PC-3 (cell line): ENCODE data around the gene PCBP3. TPM values are rescaled to one million over a fixed set of nuclear protein-coding genes. Genes with fewer than 3 reads are reported as not detected.

Source experiments
- ATAC-seq: fragments of 200-7000 bp; cut with Tn5 transposase; 2 replicates; pipeline ENCODE4 v1.9.1; 2020; ENCODE audit warnings: mild to moderate bottlenecking, moderate library complexity
- BruUV-seq: library from RNA; stranded (reverse); fragments of 400-500 nt; replicated peaks from 2 replicates; lab custom pipeline; 2021; lab: Mats Ljungman, UMichigan
- CTCF ChIA-PET: fragments of 300-600 bp; sonication (Branson Sonifier 250); formaldehyde crosslinking; loops from one replicate; lab custom pipeline; 2022; ENCODE audit warnings: antibody characterized with exemption; lab: Charles Lee
- POLR2A ChIA-PET: fragments of 300-600 bp; sonication (Branson Sonifier 250); formaldehyde crosslinking; loops from one replicate; lab custom pipeline; 2022; ENCODE audit warnings: antibody characterized with exemption; ENCODE audit not compliant: unreplicated experiment; lab: Charles Lee
- DNase-seq: peaks from one replicate; pipeline ENCODE4 v3.0.0-alpha.2; 2015
- H2AFZ ChIP-seq: fragments of 300-600 bp; sonication (generic); 2 replicates; pipeline ENCODE4 v1.6.0; 2016; ENCODE audit warnings: antibody characterized with exemption, low read length
- H3F3A ChIP-seq: fragments of 300-600 bp; sonication (generic); one replicate; pipeline ENCODE4 v1.6.0; 2017; ENCODE audit warnings: antibody characterized with exemption, low read length, control low read depth, mild to moderate bottlenecking; ENCODE audit not compliant: unreplicated experiment
- H3K27ac ChIP-seq: fragments of 300-600 bp; sonication (generic); 2 replicates; pipeline ENCODE4 v1.5.1; 2016; ENCODE audit warnings: mild to moderate bottlenecking, low read length
- H3K27me3 ChIP-seq: fragments of 300-600 bp; sonication (generic); 2 replicates; pipeline ENCODE4 v1.6.1; 2016; ENCODE audit warnings: low read length, mixed read lengths
- H3K36me3 ChIP-seq: fragments of 300-600 bp; sonication (generic); 2 replicates; pipeline ENCODE4 v1.6.1; 2016; ENCODE audit warnings: low read depth, mixed run types, low read length, mixed read lengths
- H3K4me1 ChIP-seq: fragments of 300-600 bp; sonication (generic); 2 replicates; pipeline ENCODE4 v1.5.1; 2016; ENCODE audit warnings: low read length; ENCODE audit not compliant: insufficient read depth
- H3K4me2 ChIP-seq: fragments of 300-600 bp; sonication (generic); 2 replicates; pipeline ENCODE4 v1.6.0; 2016; ENCODE audit warnings: low read length
- H3K4me3 ChIP-seq: fragments of 300-600 bp; sonication (generic); 2 replicates; pipeline ENCODE4 v1.5.1; 2016; ENCODE audit warnings: mild to moderate bottlenecking, low read length, mixed read lengths
- H3K79me2 ChIP-seq: fragments of 300-600 bp; sonication (generic); 2 replicates; pipeline ENCODE4 v1.6.1; 2017; ENCODE audit warnings: low read length, mixed read lengths
- H3K9ac ChIP-seq: fragments of 300-600 bp; sonication (generic); 2 replicates; pipeline ENCODE4 v1.6.0; 2016; ENCODE audit warnings: mild to moderate bottlenecking, low read length
- H3K9me2 ChIP-seq: fragments of 300-600 bp; sonication (generic); replicated peaks from 2 replicates; pipeline ENCODE4 v1.6.1; 2016; ENCODE audit warnings: mixed run types, low read length, mixed read lengths
- H3K9me3 ChIP-seq: fragments of 300-600 bp; sonication (generic); 2 replicates; pipeline ENCODE4 v1.6.1; 2016; ENCODE audit warnings: low read length, mixed read lengths
- H4K20me1 ChIP-seq: fragments of 300-600 bp; sonication (generic); 2 replicates; pipeline ENCODE4 v1.6.1; 2016; ENCODE audit warnings: low read length, mixed read lengths
- CTCF ChIP-seq: fragments of 300-600 bp; sonication (generic); conservative IDR thresholded peaks from 2 replicates; pipeline ENCODE4 v1.5.1; 2017; ENCODE audit warnings: antibody characterized with exemption, low read depth, mild to moderate bottlenecking, low read length
- EZH2 ChIP-seq: fragments of 300-600 bp; sonication (generic); IDR thresholded peaks from one replicate; pipeline ENCODE4 v1.6.1; 2017; ENCODE audit warnings: antibody characterized with exemption, mild to moderate bottlenecking, low read length; ENCODE audit not compliant: unreplicated experiment
- EZH2phosphoT487 ChIP-seq: fragments of 300-600 bp; sonication (generic); IDR thresholded peaks from 2 replicates; pipeline ENCODE4 v1.6.1; 2018; ENCODE audit warnings: mild to moderate bottlenecking, antibody characterized with exemption, low read length, borderline replicate concordance
- intact Hi-C: fragments of 100-400 bp; cut with micrococcal nuclease; formaldehyde crosslinking; loops from 2 replicates; pipeline ENCODE4 v1.9.0; 2023
- total RNA-seq: library from RNA; depleted of rRNA; stranded (reverse); fragments of >200 nt; gene quantifications from 2 replicates; pipeline ENCODE4 v1.2.3, GENCODE V29; 2014

The PCBP3 gene
- total RNA-seq, 1 experiment from 2014 or later = 2.4 TPM

- no TSS peak for BruUV-seq
- Histone ChIP-seq H3K9ac (no peak overlapping the region), H3K27me3 (peaks cover 5% of the 10 kb centered on the region; the same call in 1 of the 2 replicates), H3K4me1 (no peaks in the 10 kb centered on the region), H3K27ac (no peak overlapping the region), H3K4me3 (no peak overlapping the region), H3K79me2 (no peaks in the 10 kb centered on the region), H3K9me3 (no peaks in the 10 kb centered on the region), H3K36me3 (no peaks in the 10 kb centered on the region), H2AFZ (no peak overlapping the region), H3K4me2 (no peak overlapping the region), H3K9me2 (no peaks in the 10 kb centered on the region), H4K20me1 (no peaks in the 10 kb centered on the region), H3F3A (no peaks in the 10 kb centered on the region)
- intact Hi-C loops = no loop called here
- ATAC-seq (no peak), DNase-seq (no peak)
- CTCF ChIA-PET = no interaction called here
- POLR2A ChIA-PET = no interaction called here
- no peak for TF ChIP-seq EZH2
- TF ChIP-seq CTCF = no peak
- TF ChIP-seq EZH2phosphoT487 = no peak
These were observed 249.6 kb downstream of the PCBP3 start for GRCh38 chr21:45892916-45893739.

GRCh38 chr21:45893740-45894449 is 250.4 kb downstream of the PCBP3 start:
- POLR2A ChIA-PET = no interaction called here
- H2AFZ ChIP-seq = no peak overlapping the region
- TF ChIP-seq EZH2 = no peak
- TF ChIP-seq EZH2phosphoT487 = no peak
- no peaks in the 10 kb centered on the region for H3F3A ChIP-seq
- H3K79me2 ChIP-seq = no peaks in the 10 kb centered on the region
- ATAC-seq (no peak), DNase-seq (no peak)
- no peak overlapping the region for H3K4me2 ChIP-seq
- intact Hi-C loops = no loop called here
- H3K9me2 ChIP-seq = no peaks in the 10 kb centered on the region
- no peak overlapping the region for H3K27ac ChIP-seq
- H3K27me3 ChIP-seq = peaks cover 1% of the 10 kb centered on the region; the same call in 1 of the 2 replicates
- no peaks in the 10 kb centered on the region for H3K36me3 ChIP-seq
- no TSS peak for BruUV-seq
- H3K9ac ChIP-seq = no peak overlapping the region
- H3K4me3 ChIP-seq = no peak overlapping the region
- CTCF ChIA-PET = no interaction called here
- H3K9me3 ChIP-seq = no peaks in the 10 kb centered on the region
- no peaks in the 10 kb centered on the region for H3K4me1 ChIP-seq
- H4K20me1 ChIP-seq = no peaks in the 10 kb centered on the region

DNA sequence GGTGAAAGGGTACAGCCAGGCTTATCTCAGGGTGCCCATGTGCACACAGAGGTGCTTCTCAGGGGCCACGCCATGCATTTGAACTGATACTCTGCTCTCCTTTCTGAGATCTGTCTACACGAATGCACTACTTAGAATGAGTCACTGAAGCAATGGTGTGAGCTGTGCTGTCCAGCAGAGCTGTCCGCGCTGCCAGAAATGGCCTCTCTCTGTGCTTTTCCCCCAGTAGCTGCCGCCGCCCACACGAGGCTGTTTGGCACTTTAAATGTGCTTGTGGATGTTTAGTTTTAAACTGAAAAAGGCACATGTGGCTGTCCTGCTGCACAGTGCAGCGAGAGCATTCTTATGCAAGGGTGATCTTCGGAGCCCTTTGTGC is 250.9 kb downstream of the PCBP3 start:
- H3K9ac ChIP-seq = no peak overlapping the region
- H2AFZ ChIP-seq = no peak overlapping the region
- no peak overlapping the region for H3K4me3 ChIP-seq
- H3K27me3 ChIP-seq = no peaks in the 10 kb centered on the region
- DNase-seq (peak; percentile 17), ATAC-seq (peak; percentile 38; the same call in 1 of the 2 replicates)
- H3F3A ChIP-seq = no peaks in the 10 kb centered on the region
- intact Hi-C loops = no loop called here
- no TSS peak for BruUV-seq
- no peak overlapping the region for H3K27ac ChIP-seq
- TF ChIP-seq CTCF (no peak), EZH2phosphoT487 (no peak), EZH2 (no peak)
- H4K20me1 ChIP-seq = no peaks in the 10 kb centered on the region
- ChIA-PET POLR2A (no interaction called here), CTCF (no interaction called here)
- H3K9me3 ChIP-seq = no peaks in the 10 kb centered on the region
- no peaks in the 10 kb centered on the region for H3K4me1 ChIP-seq
- no peaks in the 10 kb centered on the region for H3K36me3 ChIP-seq
- no peaks in the 10 kb centered on the region for H3K79me2 ChIP-seq
- H3K9me2 ChIP-seq = no peaks in the 10 kb centered on the region
- H3K4me2 ChIP-seq = no peak overlapping the region
